CD4-positive, CD25-positive, alpha-beta regulatory T cell (primary cell): ENCODE measurements around the gene GSTM2. TPM values are rescaled to one million over a fixed set of nuclear protein-coding genes. Genes with fewer than 3 reads are reported as not detected.

ENCODE experiments used
- ATAC-seq, 2 donors: fragments of 150-1000 bp; cut with Tn5 transposase; one replicate each; pipeline ENCODE4 v1.10.0; 2021; ENCODE audit warnings: low read depth in 2 of 2, moderate number of reproducible peaks in 2 of 2, moderate library complexity in 1 of 2
- DNase-seq, 3 donors: peaks; one replicate each; pipeline versions ENCODE4 v3.0.0 to v3.0.0-alpha.2; 2012 to 2022; ENCODE audit warnings: mixed read lengths in 1 of 3
- H3K27ac ChIP-seq: one replicate; pipeline ENCODE4 v1.7.0; 2013; ENCODE audit warnings: mild to moderate bottlenecking, low read length; ENCODE audit not compliant: insufficient read depth, poor library complexity, severe bottlenecking
- H3K27me3 ChIP-seq: one replicate; pipeline ENCODE4 v1.7.0; 2013; ENCODE audit warnings: low read length; ENCODE audit not compliant: control insufficient read depth, insufficient read depth
- H3K36me3 ChIP-seq: one replicate; pipeline ENCODE4 v1.7.0; 2013; ENCODE audit warnings: mild to moderate bottlenecking, low read length, moderate library complexity; ENCODE audit not compliant: control insufficient read depth, insufficient read depth
- H3K4me1 ChIP-seq: 2 replicates; pipeline ENCODE4 v1.7.0; 2013; ENCODE audit warnings: mild to moderate bottlenecking, low read length; ENCODE audit not compliant: insufficient read depth, control insufficient read depth, poor library complexity, severe bottlenecking
- H3K4me3 ChIP-seq: one replicate; pipeline ENCODE4 v1.7.0; 2013; ENCODE audit warnings: low read depth, mild to moderate bottlenecking, low read length, moderate library complexity
- H3K9me3 ChIP-seq, 2 experiments: 1 replicate in 1 of 2; 2 replicates in 1 of 2; pipeline ENCODE4 v1.7.0; 2013; ENCODE audit warnings: low read length in 2 of 2, mild to moderate bottlenecking in 1 of 2, moderate library complexity in 1 of 2; ENCODE audit not compliant: control insufficient read depth in 2 of 2
- H3K27ac Mint-ChIP-seq, 3 donors: one replicate each; pipeline ENCODE4 v1.8.0; 2020 to 2022; ENCODE audit warnings: mild to moderate bottlenecking in 3 of 3, mixed read lengths in 3 of 3, moderate library complexity in 2 of 3
- H3K27me3 Mint-ChIP-seq: one replicate; pipeline ENCODE4 v1.8.0; 2022; ENCODE audit warnings: mild to moderate bottlenecking, mixed read lengths
- H3K36me3 Mint-ChIP-seq: one replicate; pipeline ENCODE4 v1.8.0; 2020; ENCODE audit warnings: mixed read lengths
- H3K4me1 Mint-ChIP-seq, 4 donors: one replicate each; pipeline ENCODE4 v1.8.0; 2020 to 2022; ENCODE audit warnings: mixed read lengths in 4 of 4, mild to moderate bottlenecking in 1 of 4
- H3K4me3 Mint-ChIP-seq, 4 donors: one replicate each; pipeline ENCODE4 v1.8.0; 2020 to 2022; ENCODE audit warnings: mild to moderate bottlenecking in 4 of 4, mixed read lengths in 4 of 4, moderate library complexity in 3 of 4
- H3K9me3 Mint-ChIP-seq, 7 donors: one replicate each; pipeline ENCODE4 v1.8.0; 2020 to 2022; ENCODE audit warnings: mixed read lengths in 7 of 7, mild to moderate bottlenecking in 3 of 7, moderate library complexity in 2 of 7
- polyA plus RNA-seq, 4 donors: library from polyadenylated mRNA; unstranded; fragments of 300-500 nt; fragmentation: Illumina TruSeq; gene quantifications; one replicate each; pipeline ENCODE4 v1.2.3, GENCODE V29; 2021
- total RNA-seq: library from RNA; stranded (reverse); gene quantifications from one replicate; pipeline ENCODE4 v1.2.3, GENCODE V29; 2022

Gene GSTM2
- total and polyA plus RNA-seq, 5 donors from 2014 or later, result 8.0 to 36.2 (median 11.8) TPM

- Mint-ChIP-seq H3K4me1 (no peaks in the 10 kb centered on the region), H3K9me3 (no peaks in the 10 kb centered on the region), H3K27me3 (peaks cover 31% of the 10 kb centered on the region), H3K27ac (no peak overlapping the region), H3K4me3 (no peak overlapping the region), H3K36me3 (no peaks in the 10 kb centered on the region)
- Histone ChIP-seq H3K9me3 (no peaks in the 10 kb centered on the region), H3K27ac (no peak overlapping the region), H3K4me3 (no peak overlapping the region), H3K4me1 (no peaks in the 10 kb centered on the region), H3K36me3 (no peaks in the 10 kb centered on the region), H3K27me3 (peaks cover 5% of the 10 kb centered on the region)
- DNase-seq (no peak), ATAC-seq (no peak)
Measured at GRCh38 chr1:109722908-109723691, 55.2 kb downstream of the GSTM2 start.

Other genes starting within 250 kb of the GSTM2 start
- 61.5 TPM for gene PSMA5, start 241.6 kb upstream of the GSTM2 start, total RNA-seq
- gene PSMA5, start 241.6 kb upstream of the GSTM2 start, polyA plus RNA-seq, result 100 to 1,000 TPM; 121 to 207 (median 153) TPM
- not detected for gene SYPL2, start 201.5 kb upstream of the GSTM2 start, total RNA-seq
- not detected for gene SYPL2, start 201.5 kb upstream of the GSTM2 start, polyA plus RNA-seq
- gene ATXN7L2, start 184.2 kb upstream of the GSTM2 start, total RNA-seq, result 13.2 TPM
- 1 to 10 TPM; 4.7 to 8.0 (median 5.6) TPM for gene ATXN7L2, start 184.2 kb upstream of the GSTM2 start, polyA plus RNA-seq
- gene CYB561D1, start 174.0 kb upstream of the GSTM2 start, total RNA-seq, result 30.7 TPM
- 10 to 100 TPM; 11.5 to 22.7 (median 18.7) TPM for gene CYB561D1, start 174.0 kb upstream of the GSTM2 start, polyA plus RNA-seq
- gene AMIGO1, start 158.3 kb upstream of the GSTM2 start, total RNA-seq, result 6.6 TPM
- gene AMIGO1, start 158.3 kb upstream of the GSTM2 start, polyA plus RNA-seq, result 10 to 100 TPM in 3 of 4 donors, 1 to 10 TPM in 1; 5.2 to 17.1 (median 11.8) TPM
- 0.20 TPM for gene GPR61, start 128.2 kb upstream of the GSTM2 start, total RNA-seq
- under 1 TPM in 2 of 4 donors, not detected in 2; 0.43 TPM for gene GPR61, start 128.2 kb upstream of the GSTM2 start, polyA plus RNA-seq
- gene GNAI3, start 119.4 kb upstream of the GSTM2 start, total RNA-seq, result 7.4 TPM
- 10 to 100 TPM in 2 of 4 donors, 1 to 10 TPM in 2; 9.4 to 10.3 (median 9.9) TPM for gene GNAI3, start 119.4 kb upstream of the GSTM2 start, polyA plus RNA-seq
- gene GNAT2, start 48.4 kb upstream of the GSTM2 start, total RNA-seq, result not detected
- gene GNAT2, start 48.4 kb upstream of the GSTM2 start, polyA plus RNA-seq, result under 1 TPM in 1 of 4 donors, not detected in 3; 0.40 TPM
- 203 TPM for gene AMPD2, start 48.2 kb upstream of the GSTM2 start, total RNA-seq
- gene AMPD2, start 48.2 kb upstream of the GSTM2 start, polyA plus RNA-seq, result 10 to 100 TPM; 23.3 to 30.9 (median 26.7) TPM
- 14.4 TPM for gene GSTM4, start 12.0 kb upstream of the GSTM2 start, total RNA-seq
- 10 to 100 TPM in 3 of 4 donors, 1 to 10 TPM in 1; 2.2 to 31.4 (median 17.6) TPM for gene GSTM4, start 12.0 kb upstream of the GSTM2 start, polyA plus RNA-seq
- 18.7 TPM for gene GSTM1, start 19.8 kb downstream of the GSTM2 start, total RNA-seq
- gene GSTM1, start 19.8 kb downstream of the GSTM2 start, polyA plus RNA-seq, result 100 to 1,000 TPM in 1 of 4 donors, 10 to 100 TPM in 2, not detected in 1; 38.8 to 123 (median 53.4) TPM
- not detected for gene GSTM5, start 44.2 kb downstream of the GSTM2 start, total RNA-seq
- gene GSTM5, start 44.2 kb downstream of the GSTM2 start, polyA plus RNA-seq, result not detected
- gene GSTM3, start 73.0 kb downstream of the GSTM2 start, total RNA-seq, result 5.3 TPM
- 10 to 100 TPM in 3 of 4 donors, 1 to 10 TPM in 1; 3.9 to 50.1 (median 48.7) TPM for gene GSTM3, start 73.0 kb downstream of the GSTM2 start, polyA plus RNA-seq
- gene EPS8L3, start 95.9 kb downstream of the GSTM2 start, total RNA-seq, result not detected
- gene EPS8L3, start 95.9 kb downstream of the GSTM2 start, polyA plus RNA-seq, result not detected
- 28.4 TPM for gene CSF1, start 242.8 kb downstream of the GSTM2 start, total RNA-seq
- gene CSF1, start 242.8 kb downstream of the GSTM2 start, polyA plus RNA-seq, result 10 to 100 TPM; 12.2 to 21.1 (median 16.1) TPM